Ovary (tissue), 9 donors: Measurements from ENCODE around the gene FARP2. TPM values are rescaled to one million over a fixed set of nuclear protein-coding genes. Genes with fewer than 3 reads are reported as not detected.
"Not testable (repeated sequence)": the region's sequence is repeated elsewhere in the genome, so short reads cannot be mapped to it uniquely, and the experiment has no call there.

Experiments used
- DNase-seq, 5 donors: peaks; one replicate each; pipeline ENCODE4 v3.0.0-alpha.2; 2019 to 2020
- H3K27ac ChIP-seq, 2 donors: fragments of 200-600 bp; one replicate each; pipeline versions ENCODE4 v1.5.1 to v1.8.0; 2019 to 2022
- H3K27me3 ChIP-seq: fragments of 200-600 bp; one replicate; pipeline ENCODE4 v1.8.0; 2022
- H3K36me3 ChIP-seq: fragments of 200-600 bp; sonication (generic); one replicate; pipeline ENCODE4 v1.5.1; 2019
- H3K4me1 ChIP-seq: one replicate; pipeline ENCODE4 v1.8.1; 2013; ENCODE audit warnings: mild to moderate bottlenecking, moderate library complexity; ENCODE audit not compliant: insufficient read depth
- H3K4me3 ChIP-seq: fragments of 200-600 bp; sonication (generic); one replicate; pipeline ENCODE4 v1.5.1; 2017
- H3K9me3 ChIP-seq, 2 donors: fragments of 200-600 bp in 1 of 2; sonication (generic) in 1 of 2; one replicate each; pipeline versions ENCODE4 v1.5.1 to v1.8.1; 2013 to 2019; ENCODE audit warnings: mild to moderate bottlenecking in 1 of 2, moderate library complexity in 1 of 2
- CTCF ChIP-seq, 3 donors: fragments of 450-650 bp in 2 of 3; fragments of 200-600 bp in 1 of 3; IDR thresholded peaks; one replicate each; pipeline versions ENCODE4 v1.5.1 to v1.8.0; 2016 to 2022; ENCODE audit warnings: antibody characterized with exemption in 3 of 3, mild to moderate bottlenecking in 1 of 3
- EP300 ChIP-seq: sonication (generic); formaldehyde crosslinking; IDR thresholded peaks from one replicate; pipeline ENCODE4 v1.6.1; 2017; ENCODE audit warnings: antibody characterized with exemption
- POLR2A ChIP-seq: fragments of 450-650 bp; IDR thresholded peaks from one replicate; pipeline ENCODE4 v1.6.1; 2017; ENCODE audit warnings: antibody characterized with exemption, mild to moderate bottlenecking, moderate library complexity
- WGBS, 3 donors: extraction: QIAGEN DNeasy Blood & Tissue Kit in 1 of 3; methylation state at CpG; one replicate each; pipeline versions ENCODE4 v1.1.5 to v1.1.7; 2013 to 2017; 5-methylcytosine and 5-hydroxymethylcytosine counted together
- intact Hi-C, 4 donors: fragments of 100-400 bp; cut with DNase I; formaldehyde crosslinking; loops; one replicate each; pipeline versions ENCODE4 v1.11.0 to v1.15.1; 2022 to 2023
- polyA plus RNA-seq, 2 donors: library from polyadenylated mRNA; stranded (reverse); fragments of 200-250 nt in 1 of 2; fragments of 350-450 nt in 1 of 2; fragmentation: Illumina TruSeq in 1 of 2; extraction: RNeasy Lipid Tissue Mini Kit (QIAGEN cat#74804) in 1 of 2; gene quantifications; one replicate each; pipeline ENCODE4 v1.2.3, GENCODE V29; 2013 to 2014
- total RNA-seq, 7 donors: library from RNA; depleted of rRNA in 2 of 7; stranded (reverse); fragments of >200 nt in 2 of 7; fragmentation: NEBNext Ultra II Directional in 3 of 7; extraction: Animal tissue kit (Norgen Biotek cat#: 25700) in 3 of 7; gene quantifications; one replicate each; pipeline versions ENCODE4 v1.1.0 to v1.2.4, GENCODE V29; 2016 to 2023
- donor health status: DM: no; HTN: no; CAD: no; lungs with moderate emphysema.
- donor health status: DM: no; HTN: no; CAD: no.
- donor health status: Bipolar disorder and iron deficiency.
- donor health status: DM: yes; HTN: yes; CAD: no.
- donor health status: DM: no; HTN: no; CAD: no.
- donor health status: DM: yes; HTN: yes; CAD: no.

Gene FARP2
- total and polyA plus RNA-seq, 9 donors: 13.5 to 62.1 (median 39.5) TPM

DNA sequence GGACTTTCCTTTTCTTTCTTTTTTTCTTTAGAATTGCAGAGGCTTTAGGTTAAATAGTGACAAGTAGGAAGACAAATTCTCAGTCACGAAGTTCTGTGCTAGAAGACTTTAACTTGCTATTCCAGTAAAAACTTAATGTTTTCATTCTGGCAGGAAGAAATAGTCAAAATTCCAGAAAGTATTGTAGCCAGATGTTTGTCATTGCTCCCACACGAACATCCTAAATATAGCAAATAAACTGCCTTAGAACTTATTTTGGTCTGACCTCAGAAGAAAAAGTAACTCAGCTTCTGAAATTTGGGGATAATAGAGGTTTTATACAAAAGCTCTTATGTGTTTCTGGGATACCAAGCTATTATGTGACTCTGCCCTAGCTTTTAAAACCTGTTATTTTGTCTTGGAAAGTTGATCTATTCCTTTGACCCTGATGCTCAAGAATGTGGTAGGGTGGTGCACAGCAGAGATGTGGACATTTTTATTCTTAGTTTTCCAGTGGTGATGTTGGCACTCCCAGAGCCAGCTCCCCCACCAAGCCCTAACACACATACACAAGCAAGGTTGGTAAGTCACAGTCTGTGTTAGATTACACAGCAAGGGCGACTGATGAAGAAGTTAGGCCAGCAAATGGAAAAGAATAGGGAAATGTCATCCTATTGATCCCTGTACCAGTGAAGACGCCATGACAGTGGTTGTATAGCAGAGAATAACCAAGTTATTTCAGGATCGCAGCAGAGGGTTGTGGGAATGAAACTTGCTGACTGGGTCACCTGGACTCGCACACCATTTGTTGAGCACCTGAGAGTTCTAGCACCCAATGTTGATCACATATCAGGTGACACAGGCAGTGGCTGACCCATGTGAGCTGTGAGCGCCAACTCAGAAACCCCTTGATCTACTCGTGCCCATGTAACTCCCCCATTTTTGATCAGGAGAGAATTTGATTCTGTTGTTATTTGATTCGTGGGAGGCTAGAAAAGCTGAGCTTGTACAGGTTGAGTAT, 23.7 kb downstream of the FARP2 start:
- intact Hi-C loops: no loop called here
- TF ChIP-seq CTCF (IDR thresholded peaks at IDR 0.05): no peak
- TF ChIP-seq EP300: no peak
- no peak for TF ChIP-seq POLR2A
- Histone ChIP-seq H3K36me3 (no peaks in the 10 kb centered on the region), H3K4me1 (peaks cover 13% of the 10 kb centered on the region), H3K4me3 (no peak overlapping the region), H3K27ac (peak overlapping the region in 1 of 2 donors; percentile 22), H3K9me3 (no peaks in the 10 kb centered on the region), H3K27me3 (no peaks in the 10 kb centered on the region)
- WGBS, 3 donors: 61 to 66% (median 62%) methylated on average over 9 of the region's 9 CpGs
- DNase-seq: no peak

GRCh38 chr2:241381872-241382271, 25.8 kb downstream of the FARP2 start:
- Histone ChIP-seq H3K4me3 (no peak overlapping the region), H3K36me3 (no peaks in the 10 kb centered on the region), H3K27me3 (no peaks in the 10 kb centered on the region), H3K9me3 (no peaks in the 10 kb centered on the region), H3K27ac (no peak overlapping the region), H3K4me1 (peaks cover 13% of the 10 kb centered on the region)
- DNase-seq: no peak
- 41 to 51% (median 43%) methylated on average over 4 of the region's 4 CpGs for WGBS, 3 donors
- intact Hi-C loops: no loop called here
- TF ChIP-seq POLR2A: no peak

GRCh38 chr2:241385450-241385849, 29.4 kb downstream of the FARP2 start:
- H3K36me3 ChIP-seq, DNase-seq, intact Hi-C loops, H3K9me3 ChIP-seq, H3K27ac ChIP-seq, H3K4me3 ChIP-seq, H3K4me1 ChIP-seq, H3K27me3 ChIP-seq: not testable (repeated sequence)
- 96 to 97% (median 97%) methylated on average over 7 of the region's 7 CpGs for WGBS, 3 donors

DNA sequence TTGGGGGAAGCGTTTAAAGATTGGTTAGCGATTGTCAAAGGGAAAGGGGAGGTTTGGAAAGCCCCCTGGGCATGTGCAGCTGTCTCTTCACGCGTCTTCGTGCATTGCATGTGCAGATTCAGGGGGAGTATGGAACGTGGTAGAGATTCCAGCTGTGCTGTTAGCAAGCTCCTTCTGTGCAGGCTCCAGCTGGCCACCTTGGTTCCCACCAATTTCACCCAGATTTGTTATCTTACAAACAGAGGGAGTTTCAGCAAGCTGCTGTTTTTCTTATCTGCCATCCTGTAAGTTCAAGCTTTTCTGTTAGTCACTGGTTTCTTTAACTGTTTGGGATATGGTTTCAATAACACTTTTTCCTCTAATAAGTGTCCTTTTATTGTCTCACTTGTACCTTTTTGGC, 30.4 kb downstream of the FARP2 start:
- Histone ChIP-seq H3K36me3 (no peaks in the 10 kb centered on the region), H3K27me3 (no peaks in the 10 kb centered on the region), H3K27ac (no peak overlapping the region), H3K4me1 (no peaks in the 10 kb centered on the region), H3K9me3 (no peaks in the 10 kb centered on the region), H3K4me3 (no peak overlapping the region)
- 36 to 54% (median 38%) methylated on average over 6 of the region's 6 CpGs for WGBS, 3 donors
- intact Hi-C loops: no loop called here
- TF ChIP-seq EP300: no peak
- TF ChIP-seq CTCF (IDR thresholded peaks at IDR 0.05): no peak
- no peak for TF ChIP-seq POLR2A
- no peak for DNase-seq

DNA sequence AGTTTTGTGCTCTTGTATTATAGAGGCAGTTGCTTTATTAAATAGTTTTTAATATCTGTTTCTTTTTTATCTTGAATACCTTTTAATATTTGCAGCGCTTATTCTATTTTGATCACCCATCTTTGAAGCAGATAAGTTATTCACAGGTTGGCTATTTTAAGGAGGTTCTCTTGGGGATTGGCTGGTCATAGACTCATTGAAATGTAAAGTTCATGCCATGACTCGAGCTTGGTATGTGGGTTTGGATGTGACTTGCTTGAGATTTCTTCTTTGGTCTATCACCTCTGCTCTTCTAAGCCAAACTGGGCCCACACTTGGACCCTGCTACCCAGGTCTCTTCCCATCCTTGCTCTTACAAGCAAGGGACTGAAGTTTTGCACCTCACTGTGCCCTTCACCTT, 33.6 kb downstream of the FARP2 start:
- no peak overlapping the region for H3K27ac ChIP-seq
- no peaks in the 10 kb centered on the region for H3K4me1 ChIP-seq
- H3K4me3 ChIP-seq: no peak overlapping the region
- H3K27me3 ChIP-seq: no peaks in the 10 kb centered on the region
- 87 to 89% (median 89%) methylated on average over 2 of the region's 2 CpGs for WGBS, 3 donors
- TF ChIP-seq EP300 (no peak), CTCF (IDR thresholded peaks at IDR 0.05) (no peak), POLR2A (no peak)
- no peak for DNase-seq
- intact Hi-C loops: no loop called here
- H3K36me3 ChIP-seq: no peaks in the 10 kb centered on the region
- H3K9me3 ChIP-seq: no peaks in the 10 kb centered on the region
